HepG2 (cell line): Measurements from ENCODE around the gene ARHGAP26. TPM values are rescaled to one million over a fixed set of nuclear protein-coding genes. Genes with fewer than 3 reads are reported as not detected.
A peak's percentile ranks its signal among the peaks of the same experiment; 100 is the strongest.

Experiments
- ATAC-seq: fragments of 200-7000 bp; cut with Tn5 transposase; 3 replicates; pipeline ENCODE4 v1.9.1; 2020; ENCODE audit warnings: mild to moderate bottlenecking, moderate library complexity
- BruUV-seq: library from RNA; stranded (reverse); fragments of 400-500 nt; replicated peaks from 2 replicates; lab custom pipeline; 2021; lab: Mats Ljungman, UMichigan
- CTCF ChIA-PET: fragments of 300-600 bp; formaldehyde crosslinking; extraction: SDS; loops from one replicate; lab custom pipeline; 2021; ENCODE audit warnings: low total read pairs, inconsistent platforms, low intra/inter-chr PET ratio; lab: Yijun Ruan, JAX
- POLR2A ChIA-PET: fragments of 350-600 bp; sonication (Branson Sonifier 250); formaldehyde crosslinking; loops from one replicate; lab custom pipeline; 2020; ENCODE audit warnings: antibody characterized with exemption, inconsistent platforms; lab: Yijun Ruan, JAX
- DNase-seq: peaks from one replicate; pipeline ENCODE4 v3.0.0-alpha.2; 2015; ENCODE audit warnings: low spot score
- FAIRE-seq: peaks from 3 replicates; lab custom pipeline; 2011; peaks lifted over from hg19 to GRCh38; lab: Jason Lieb, UNC
- H2AFZ ChIP-seq: one replicate; pipeline ENCODE4 v1.6.1; 2011; ENCODE audit warnings: low read length, inconsistent platforms
- H3K27ac ChIP-seq: fragments of 300-600 bp; 3 replicates; pipeline ENCODE4 v1.8.0; 2011; ENCODE audit warnings: mixed run types, mild to moderate bottlenecking, mixed read lengths, low read length, inconsistent platforms; ENCODE audit not compliant: insufficient read depth; ENCODE audit errors: extremely low read length
- H3K27me3 ChIP-seq, 2 experiments: fragments of 200-600 bp in 1 of 2; 2 replicates in 1 of 2; 3 replicates in 1 of 2; pipeline versions ENCODE4 v1.6.0 to v1.8.0; 2011; ENCODE audit warnings: low read length in 2 of 2, mild to moderate bottlenecking in 2 of 2, moderate library complexity in 2 of 2, inconsistent platforms in 1 of 2; ENCODE audit not compliant: insufficient read depth in 2 of 2, control insufficient read depth in 1 of 2
- H3K36me3 ChIP-seq, 2 experiments: fragments of 200-600 bp in 1 of 2; replicated peaks in 1 of 2; 2 replicates in 1 of 2; 3 replicates in 1 of 2; pipeline versions ENCODE4 v1.5.1 to v1.8.0; 2011; ENCODE audit warnings: low read length in 2 of 2, inconsistent platforms in 1 of 2; ENCODE audit not compliant: insufficient read depth in 2 of 2, control insufficient read depth in 1 of 2
- H3K4me1 ChIP-seq: 2 replicates; pipeline ENCODE4 v1.5.1; 2012; ENCODE audit warnings: low read length, inconsistent platforms; ENCODE audit not compliant: insufficient read depth
- H3K4me2 ChIP-seq: 2 replicates; pipeline ENCODE4 v1.6.0; 2011; ENCODE audit warnings: low read depth, low read length, inconsistent platforms
- H3K4me3 ChIP-seq, 3 experiments: fragments of 200-600 bp in 1 of 3; sonication (generic), shearing (Covaris generic) in 1 of 3; replicated peaks in 1 of 3; 2 replicates each; pipeline ENCODE4 v1.5.1; 2011 to 2016; ENCODE audit warnings: low read length in 3 of 3, inconsistent platforms in 2 of 3, low read depth in 2 of 3, mild to moderate bottlenecking in 2 of 3, control low read depth in 1 of 3, mixed read lengths in 1 of 3; ENCODE audit not compliant: insufficient read depth in 1 of 3
- H3K79me2 ChIP-seq: one replicate; pipeline ENCODE4 v1.6.1; 2011; ENCODE audit warnings: low read length, inconsistent platforms; ENCODE audit not compliant: insufficient read depth
- H3K9ac ChIP-seq: 2 replicates; pipeline ENCODE4 v1.6.0; 2011; ENCODE audit warnings: mild to moderate bottlenecking, low read depth, low read length, inconsistent platforms; ENCODE audit not compliant: insufficient read depth
- H3K9me3 ChIP-seq: 2 replicates; pipeline ENCODE4 v1.5.1; 2012; ENCODE audit warnings: mild to moderate bottlenecking, low read length
- H4K20me1 ChIP-seq: 2 replicates; pipeline ENCODE4 v1.6.0; 2011; ENCODE audit warnings: inconsistent platforms, mild to moderate bottlenecking, low read length, moderate library complexity; ENCODE audit not compliant: insufficient read depth
- CEBPB ChIP-seq: IDR thresholded peaks from 2 replicates; pipeline ENCODE4 v1.6.1; 2011; ENCODE audit warnings: low read depth, low read length, improper control_type of control experiment, borderline replicate concordance
- CREM ChIP-seq, 2 experiments: sonication (generic) in 1 of 2; formaldehyde crosslinking in 1 of 2; IDR thresholded peaks; 2 replicates each; pipeline versions ENCODE4 v1.4.0 to v1.6.1; 2016 to 2020; ENCODE audit warnings: antibody characterized with exemption in 1 of 2, mild to moderate bottlenecking in 1 of 2, missing genetic modification reagents in 1 of 2
- ELF4 ChIP-seq: sonication (generic); formaldehyde crosslinking; IDR thresholded peaks from 2 replicates; pipeline ENCODE4 v1.5.0; 2020; ENCODE audit warnings: missing genetic modification reagents, mild to moderate bottlenecking, moderate library complexity, borderline replicate concordance
- HHEX ChIP-seq: IDR thresholded peaks from 2 replicates; pipeline ENCODE4 v1.6.1; 2016; ENCODE audit warnings: control low read depth
- MED13 ChIP-seq: sonication (generic); formaldehyde crosslinking; IDR thresholded peaks from 2 replicates; pipeline ENCODE4 v1.5.0; 2020; ENCODE audit warnings: missing genetic modification reagents
- RELA ChIP-seq: sonication (generic); formaldehyde crosslinking; IDR thresholded peaks from 2 replicates; pipeline ENCODE4 v1.4.0; 2020; ENCODE audit warnings: missing genetic modification reagents
- ZNF180 ChIP-seq: sonication (generic); formaldehyde crosslinking; IDR thresholded peaks from 2 replicates; pipeline ENCODE4 v1.4.0; 2020; ENCODE audit warnings: low read depth, missing genetic modification reagents, borderline replicate concordance
- ZNF629 ChIP-seq: sonication (generic); formaldehyde crosslinking; conservative IDR thresholded peaks from 2 replicates; pipeline ENCODE4 v1.5.0; 2020; ENCODE audit warnings: missing genetic modification reagents
- WGBS: methylation state at CpG from one replicate; pipeline ENCODE4 v1.1.6; 2017; ENCODE audit warnings: low lambda C conversion rate; 5-methylcytosine and 5-hydroxymethylcytosine counted together
- in situ Hi-C: cut with HindIII; loops from 2 replicates; pipeline ENCODE4 v1.10.0; 2017; ENCODE audit warnings: low pct_unique_long_range_greater_than_20kb; ENCODE audit not compliant: extremely low pct_ligation_motif_present
- intact Hi-C: fragments of 100-400 bp; cut with micrococcal nuclease; formaldehyde crosslinking; loops from one replicate; pipeline ENCODE4 v1.10.0; 2022; ENCODE audit not compliant: unreplicated experiment
- polyA plus RNA-seq, 8 experiments: library from polyadenylated mRNA; depleted of rRNA in 3 of 8; stranded (reverse) in 7 of 8; unstranded in 1 of 8; fragments of >200 nt; fragmentation: Illumina TruSeq in 4 of 8; extraction: Trizol in 4 of 8; gene quantifications; 2 replicates each; pipeline versions ENCODE4 v1.2.1 to v1.2.3, GENCODE V29; 2011 to 2016; ENCODE audit warnings: low read depth in 4 of 8, missing spikeins in 1 of 8, mixed read lengths in 1 of 8; ENCODE audit not compliant: insufficient read depth in 1 of 8
- total RNA-seq, 5 experiments: library from RNA; depleted of rRNA; stranded (reverse); fragments of >200 nt; fragmentation: Illumina TruSeq; extraction: Trizol; gene quantifications; 2 replicates each; pipeline ENCODE4 v1.2.3, GENCODE V29; 2016; ENCODE audit warnings: low read depth in 1 of 5
- TF ChIP-seq, protein P1 (sequence below): sonication (generic); formaldehyde crosslinking; IDR thresholded peaks from 2 replicates; pipeline ENCODE4 v1.8.0; 2022; ENCODE audit warnings: mild to moderate bottlenecking, missing genetic modification reagents, moderate library complexity
- TF ChIP-seq, protein P2 (sequence below): sonication (generic); formaldehyde crosslinking; IDR thresholded peaks from 2 replicates; pipeline ENCODE4 v1.4.0; 2020; ENCODE audit warnings: missing genetic modification reagents

ARHGAP26 gene
- total and polyA plus RNA-seq, 2 of the 13 experiments (the other 11 are each of a cell fraction or from before 2014, with no cell fraction given), result 9.6 to 18.2 TPM

DNA sequence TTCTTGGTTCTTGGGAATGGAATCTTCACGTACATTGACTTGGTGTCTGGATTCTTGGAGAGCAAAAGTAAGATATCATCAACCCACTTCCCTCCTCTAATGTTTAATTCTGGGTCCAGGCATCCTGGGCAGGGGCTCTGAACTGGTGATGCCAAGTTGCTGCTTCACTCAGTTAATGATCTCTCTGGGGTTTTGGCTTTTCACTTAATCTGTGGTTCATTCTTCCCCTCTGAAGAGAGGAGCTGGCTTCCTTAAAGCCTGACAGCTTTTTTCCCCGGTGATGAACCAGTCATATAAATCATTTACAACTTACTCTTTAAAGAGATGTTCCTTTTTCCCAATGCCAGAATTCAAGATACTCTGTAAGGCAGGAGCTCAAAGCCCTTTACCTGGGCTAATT lies 65.9 kb downstream of the ARHGAP26 start (continued):
- no peak for TF ChIP-seq CREM (IDR thresholded peaks at IDR 0.05)
- TF ChIP-seq CREM (CRISPR knock-in tag; IDR thresholded peaks at IDR 0.05), result no peak
- TF ChIP-seq, protein P1, sequence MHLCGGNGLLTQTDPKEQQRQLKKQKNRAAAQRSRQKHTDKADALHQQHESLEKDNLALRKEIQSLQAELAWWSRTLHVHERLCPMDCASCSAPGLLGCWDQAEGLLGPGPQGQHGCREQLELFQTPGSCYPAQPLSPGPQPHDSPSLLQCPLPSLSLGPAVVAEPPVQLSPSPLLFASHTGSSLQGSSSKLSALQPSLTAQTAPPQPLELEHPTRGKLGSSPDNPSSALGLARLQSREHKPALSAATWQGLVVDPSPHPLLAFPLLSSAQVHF (CRISPR knock-in tag), result no peak
- no peak for TF ChIP-seq MED13 (CRISPR knock-in tag)
- TF ChIP-seq ELF4 (CRISPR knock-in tag), result no peak
- no peak for TF ChIP-seq ZNF629 (CRISPR knock-in tag)
- TF ChIP-seq HHEX, result no peak
- no peak for TF ChIP-seq RELA
- TF ChIP-seq, protein P2, sequence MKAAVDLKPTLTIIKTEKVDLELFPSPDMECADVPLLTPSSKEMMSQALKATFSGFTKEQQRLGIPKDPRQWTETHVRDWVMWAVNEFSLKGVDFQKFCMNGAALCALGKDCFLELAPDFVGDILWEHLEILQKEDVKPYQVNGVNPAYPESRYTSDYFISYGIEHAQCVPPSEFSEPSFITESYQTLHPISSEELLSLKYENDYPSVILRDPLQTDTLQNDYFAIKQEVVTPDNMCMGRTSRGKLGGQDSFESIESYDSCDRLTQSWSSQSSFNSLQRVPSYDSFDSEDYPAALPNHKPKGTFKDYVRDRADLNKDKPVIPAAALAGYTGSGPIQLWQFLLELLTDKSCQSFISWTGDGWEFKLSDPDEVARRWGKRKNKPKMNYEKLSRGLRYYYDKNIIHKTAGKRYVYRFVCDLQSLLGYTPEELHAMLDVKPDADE, result no peak
- TF ChIP-seq, all 625 proteins: peak for 0

DNA sequence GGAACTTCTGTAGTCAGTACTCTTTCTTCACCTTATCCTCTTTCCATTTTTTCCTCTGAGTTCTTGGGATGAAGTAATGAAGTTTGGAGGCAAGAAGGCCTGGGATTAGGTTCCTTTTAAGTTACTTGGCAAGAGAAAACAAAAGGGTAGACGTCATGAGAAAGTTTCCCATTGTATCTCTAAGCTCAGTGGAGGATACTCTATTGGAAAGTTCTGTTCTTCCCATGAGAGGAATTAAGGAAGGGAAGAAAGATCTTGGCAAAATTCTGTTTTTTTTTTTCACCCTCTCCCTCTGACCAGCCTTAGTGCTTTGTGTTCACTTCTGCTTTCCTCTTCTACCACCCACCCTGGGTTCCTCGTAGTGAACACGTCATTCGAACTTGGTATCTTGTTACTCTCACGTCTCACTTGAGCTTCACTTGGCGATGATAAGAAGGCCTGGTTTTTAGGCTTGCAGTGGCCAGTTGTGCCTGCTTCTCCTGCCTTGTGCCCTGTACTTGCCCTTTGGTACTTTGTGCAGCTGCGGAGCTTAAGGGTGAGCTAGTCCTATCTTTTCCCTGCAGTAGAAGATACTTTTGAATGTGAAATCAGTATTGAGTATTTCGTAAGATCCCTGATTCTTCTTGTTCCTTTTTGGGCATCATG lies 67.0 kb downstream of the ARHGAP26 start:
- Histone ChIP-seq H3K9ac (no peak overlapping the region), H3K27ac (no peak overlapping the region), H3K4me3 (no peak overlapping the region), H3K79me2 (peaks cover 50% of the 10 kb centered on the region), H4K20me1 (no peaks in the 10 kb centered on the region), H2AFZ (no peak overlapping the region), H3K27me3 (no peaks in the 10 kb centered on the region), H3K4me1 (peaks cover 85% of the 10 kb centered on the region), H3K36me3 (no peaks in the 10 kb centered on the region), H3K9me3 (no peaks in the 10 kb centered on the region), H3K4me2 (no peak overlapping the region)
- in situ Hi-C loops, result no loop called here
- TF ChIP-seq ZNF180 (CRISPR knock-in tag) (no peak), CEBPB (peak; percentile 50; the same call in 1 of the 2 replicates)
- ATAC-seq, result no peak
- BruUV-seq, result no TSS peak
- intact Hi-C loops, result no loop called here
- 95% methylated on average over 8 of the region's 8 CpGs for WGBS
- ChIA-PET CTCF (no interaction called here), POLR2A (no interaction called here)
- no peak for DNase-seq
- FAIRE-seq, result no peak
